ENCODE results near the gene ZCCHC7.
"Not testable (repeated sequence)": the region's sequence is repeated elsewhere in the genome, so short reads cannot be mapped to it uniquely, and the experiment has no call there.

DNA sequence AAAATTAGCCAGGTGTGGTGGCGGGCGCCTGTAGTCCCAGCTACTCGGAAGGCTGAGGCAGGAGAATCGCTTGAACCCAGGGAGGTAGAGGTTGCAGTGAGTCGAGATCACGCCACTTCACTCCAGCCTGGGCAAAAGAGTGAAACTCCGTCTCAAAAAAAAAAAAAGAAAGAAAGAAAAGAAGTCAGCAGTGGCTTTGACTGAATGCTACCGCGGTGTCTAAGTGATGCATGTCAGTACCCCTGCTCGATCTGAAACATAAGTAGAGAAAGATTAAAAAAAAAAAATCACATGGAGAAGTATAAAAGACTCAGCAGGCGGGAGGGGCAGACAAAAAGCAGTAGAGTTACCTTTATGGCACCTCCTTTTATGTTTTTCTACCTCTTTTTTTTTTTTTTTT lies 182.9 kb downstream of the ZCCHC7 start:
- TF ChIP-seq, protein P1, sequence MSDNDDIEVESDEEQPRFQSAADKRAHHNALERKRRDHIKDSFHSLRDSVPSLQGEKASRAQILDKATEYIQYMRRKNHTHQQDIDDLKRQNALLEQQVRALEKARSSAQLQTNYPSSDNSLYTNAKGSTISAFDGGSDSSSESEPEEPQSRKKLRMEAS (IDR thresholded peaks at IDR 0.05), result not testable (repeated sequence)
- TF ChIP-seq, protein P2, sequence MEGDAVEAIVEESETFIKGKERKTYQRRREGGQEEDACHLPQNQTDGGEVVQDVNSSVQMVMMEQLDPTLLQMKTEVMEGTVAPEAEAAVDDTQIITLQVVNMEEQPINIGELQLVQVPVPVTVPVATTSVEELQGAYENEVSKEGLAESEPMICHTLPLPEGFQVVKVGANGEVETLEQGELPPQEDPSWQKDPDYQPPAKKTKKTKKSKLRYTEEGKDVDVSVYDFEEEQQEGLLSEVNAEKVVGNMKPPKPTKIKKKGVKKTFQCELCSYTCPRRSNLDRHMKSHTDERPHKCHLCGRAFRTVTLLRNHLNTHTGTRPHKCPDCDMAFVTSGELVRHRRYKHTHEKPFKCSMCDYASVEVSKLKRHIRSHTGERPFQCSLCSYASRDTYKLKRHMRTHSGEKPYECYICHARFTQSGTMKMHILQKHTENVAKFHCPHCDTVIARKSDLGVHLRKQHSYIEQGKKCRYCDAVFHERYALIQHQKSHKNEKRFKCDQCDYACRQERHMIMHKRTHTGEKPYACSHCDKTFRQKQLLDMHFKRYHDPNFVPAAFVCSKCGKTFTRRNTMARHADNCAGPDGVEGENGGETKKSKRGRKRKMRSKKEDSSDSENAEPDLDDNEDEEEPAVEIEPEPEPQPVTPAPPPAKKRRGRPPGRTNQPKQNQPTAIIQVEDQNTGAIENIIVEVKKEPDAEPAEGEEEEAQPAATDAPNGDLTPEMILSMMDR (IDR thresholded peaks at IDR 0.05 in 2 of 3, conservative IDR thresholded peaks at IDR 0.05 in 1 of 3; ENCODE audit: borderline replicate concordance in 1 of 3, insufficient read depth in 1 of 3, low read depth in 2 of 3, low read length in 2 of 3), result not testable (repeated sequence)
- not testable (repeated sequence) for TF ChIP-seq POLR2A (IDR thresholded peaks at IDR 0.05; ENCODE audit: borderline replicate concordance, extremely low read depth, insufficient read depth, insufficient read length); ZNF274 (IDR thresholded peaks at IDR 0.05; ENCODE audit: low read depth, low read length); ZFX (IDR thresholded peaks at IDR 0.05); POLR2AphosphoS5 (IDR thresholded peaks at IDR 0.05; ENCODE audit: low read depth, low read length); EZH2phosphoT487 (IDR thresholded peaks at IDR 0.05; ENCODE audit: borderline replicate concordance)
- TF ChIP-seq, protein P3, sequence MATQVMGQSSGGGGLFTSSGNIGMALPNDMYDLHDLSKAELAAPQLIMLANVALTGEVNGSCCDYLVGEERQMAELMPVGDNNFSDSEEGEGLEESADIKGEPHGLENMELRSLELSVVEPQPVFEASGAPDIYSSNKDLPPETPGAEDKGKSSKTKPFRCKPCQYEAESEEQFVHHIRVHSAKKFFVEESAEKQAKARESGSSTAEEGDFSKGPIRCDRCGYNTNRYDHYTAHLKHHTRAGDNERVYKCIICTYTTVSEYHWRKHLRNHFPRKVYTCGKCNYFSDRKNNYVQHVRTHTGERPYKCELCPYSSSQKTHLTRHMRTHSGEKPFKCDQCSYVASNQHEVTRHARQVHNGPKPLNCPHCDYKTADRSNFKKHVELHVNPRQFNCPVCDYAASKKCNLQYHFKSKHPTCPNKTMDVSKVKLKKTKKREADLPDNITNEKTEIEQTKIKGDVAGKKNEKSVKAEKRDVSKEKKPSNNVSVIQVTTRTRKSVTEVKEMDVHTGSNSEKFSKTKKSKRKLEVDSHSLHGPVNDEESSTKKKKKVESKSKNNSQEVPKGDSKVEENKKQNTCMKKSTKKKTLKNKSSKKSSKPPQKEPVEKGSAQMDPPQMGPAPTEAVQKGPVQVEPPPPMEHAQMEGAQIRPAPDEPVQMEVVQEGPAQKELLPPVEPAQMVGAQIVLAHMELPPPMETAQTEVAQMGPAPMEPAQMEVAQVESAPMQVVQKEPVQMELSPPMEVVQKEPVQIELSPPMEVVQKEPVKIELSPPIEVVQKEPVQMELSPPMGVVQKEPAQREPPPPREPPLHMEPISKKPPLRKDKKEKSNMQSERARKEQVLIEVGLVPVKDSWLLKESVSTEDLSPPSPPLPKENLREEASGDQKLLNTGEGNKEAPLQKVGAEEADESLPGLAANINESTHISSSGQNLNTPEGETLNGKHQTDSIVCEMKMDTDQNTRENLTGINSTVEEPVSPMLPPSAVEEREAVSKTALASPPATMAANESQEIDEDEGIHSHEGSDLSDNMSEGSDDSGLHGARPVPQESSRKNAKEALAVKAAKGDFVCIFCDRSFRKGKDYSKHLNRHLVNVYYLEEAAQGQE (IDR thresholded peaks at IDR 0.05; ENCODE audit: low read depth), result not testable (repeated sequence)

All from HCT116 (cell line).